ENCODE measurements around the gene RHBDL2. TPM values are rescaled to one million over a fixed set of nuclear protein-coding genes. Genes with fewer than 3 reads are reported as not detected.

The RHBDL2 gene
- total and polyA plus RNA-seq, 2 of the 13 experiments (the other 11 are each of a cell fraction or from before 2014, with no cell fraction given) = 3.3 to 5.4 TPM

DNA sequence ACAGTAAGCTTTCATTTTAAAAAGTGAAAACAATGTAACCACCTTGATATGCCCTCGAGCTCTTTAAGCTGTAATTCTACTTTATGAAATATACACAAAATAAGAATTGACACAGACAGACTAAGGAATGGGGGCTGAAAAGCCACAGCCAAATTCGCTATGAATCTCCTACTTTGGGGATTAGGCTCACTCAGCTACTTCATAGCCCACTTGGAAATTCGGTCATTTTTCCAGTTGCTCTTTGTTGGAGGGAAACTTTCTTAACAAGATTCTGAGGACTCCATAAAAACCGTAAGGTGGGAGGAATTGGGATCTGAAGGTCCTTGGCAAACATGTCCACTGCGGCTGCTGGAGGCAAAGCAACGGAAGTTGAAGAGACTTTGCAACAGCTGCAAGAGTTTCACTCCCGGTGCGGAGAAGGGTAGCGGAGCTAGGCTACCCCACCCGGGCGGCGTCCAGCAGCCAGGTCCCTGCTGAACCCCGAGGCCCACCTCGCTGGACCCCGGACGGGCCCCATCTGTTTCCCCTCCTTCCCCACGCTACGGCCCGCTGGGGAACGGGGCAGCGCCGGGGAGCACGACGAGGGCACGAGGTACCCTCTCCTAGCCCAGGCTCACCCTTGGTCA, 69.1 kb downstream of the RHBDL2 start (continued):
- TF ChIP-seq, protein P1, sequence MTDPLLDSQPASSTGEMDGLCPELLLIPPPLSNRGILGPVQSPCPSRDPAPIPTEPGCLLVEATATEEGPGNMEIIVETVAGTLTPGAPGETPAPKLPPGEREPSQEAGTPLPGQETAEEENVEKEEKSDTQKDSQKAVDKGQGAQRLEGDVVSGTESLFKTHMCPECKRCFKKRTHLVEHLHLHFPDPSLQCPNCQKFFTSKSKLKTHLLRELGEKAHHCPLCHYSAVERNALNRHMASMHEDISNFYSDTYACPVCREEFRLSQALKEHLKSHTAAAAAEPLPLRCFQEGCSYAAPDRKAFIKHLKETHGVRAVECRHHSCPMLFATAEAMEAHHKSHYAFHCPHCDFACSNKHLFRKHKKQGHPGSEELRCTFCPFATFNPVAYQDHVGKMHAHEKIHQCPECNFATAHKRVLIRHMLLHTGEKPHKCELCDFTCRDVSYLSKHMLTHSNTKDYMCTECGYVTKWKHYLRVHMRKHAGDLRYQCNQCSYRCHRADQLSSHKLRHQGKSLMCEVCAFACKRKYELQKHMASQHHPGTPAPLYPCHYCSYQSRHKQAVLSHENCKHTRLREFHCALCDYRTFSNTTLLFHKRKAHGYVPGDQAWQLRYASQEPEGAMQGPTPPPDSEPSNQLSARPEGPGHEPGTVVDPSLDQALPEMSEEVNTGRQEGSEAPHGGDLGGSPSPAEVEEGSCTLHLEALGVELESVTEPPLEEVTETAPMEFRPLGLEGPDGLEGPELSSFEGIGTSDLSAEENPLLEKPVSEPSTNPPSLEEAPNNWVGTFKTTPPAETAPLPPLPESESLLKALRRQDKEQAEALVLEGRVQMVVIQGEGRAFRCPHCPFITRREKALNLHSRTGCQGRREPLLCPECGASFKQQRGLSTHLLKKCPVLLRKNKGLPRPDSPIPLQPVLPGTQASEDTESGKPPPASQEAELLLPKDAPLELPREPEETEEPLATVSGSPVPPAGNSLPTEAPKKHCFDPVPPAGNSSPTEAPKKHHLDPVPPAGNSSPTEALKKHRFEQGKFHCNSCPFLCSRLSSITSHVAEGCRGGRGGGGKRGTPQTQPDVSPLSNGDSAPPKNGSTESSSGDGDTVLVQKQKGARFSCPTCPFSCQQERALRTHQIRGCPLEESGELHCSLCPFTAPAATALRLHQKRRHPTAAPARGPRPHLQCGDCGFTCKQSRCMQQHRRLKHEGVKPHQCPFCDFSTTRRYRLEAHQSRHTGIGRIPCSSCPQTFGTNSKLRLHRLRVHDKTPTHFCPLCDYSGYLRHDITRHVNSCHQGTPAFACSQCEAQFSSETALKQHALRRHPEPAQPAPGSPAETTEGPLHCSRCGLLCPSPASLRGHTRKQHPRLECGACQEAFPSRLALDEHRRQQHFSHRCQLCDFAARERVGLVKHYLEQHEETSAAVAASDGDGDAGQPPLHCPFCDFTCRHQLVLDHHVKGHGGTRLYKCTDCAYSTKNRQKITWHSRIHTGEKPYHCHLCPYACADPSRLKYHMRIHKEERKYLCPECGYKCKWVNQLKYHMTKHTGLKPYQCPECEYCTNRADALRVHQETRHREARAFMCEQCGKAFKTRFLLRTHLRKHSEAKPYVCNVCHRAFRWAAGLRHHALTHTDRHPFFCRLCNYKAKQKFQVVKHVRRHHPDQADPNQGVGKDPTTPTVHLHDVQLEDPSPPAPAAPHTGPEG (CRISPR knock-in tag; IDR thresholded peaks at IDR 0.05) = peak; percentile 38; the same call in 1 of the 2 replicates
- TF ChIP-seq ZNF225 (CRISPR knock-in tag; IDR thresholded peaks at IDR 0.05) = peak; percentile 47; the same call in 1 of the 2 replicates
- TF ChIP-seq PHF21A (CRISPR knock-in tag; IDR thresholded peaks at IDR 0.05) = no peak
- TF ChIP-seq KLF13 (CRISPR knock-in tag; IDR thresholded peaks at IDR 0.05) = no peak
- TF ChIP-seq SRY (CRISPR knock-in tag; IDR thresholded peaks at IDR 0.05) = 0 out of 2 replicates have a peak, but pooled peaks have one; percentile 16
- 0 out of 2 replicates have a peak, but pooled peaks have one; percentile 6 for TF ChIP-seq ZNF317 (CRISPR knock-in tag; IDR thresholded peaks at IDR 0.05)
- TF ChIP-seq, protein P2, sequence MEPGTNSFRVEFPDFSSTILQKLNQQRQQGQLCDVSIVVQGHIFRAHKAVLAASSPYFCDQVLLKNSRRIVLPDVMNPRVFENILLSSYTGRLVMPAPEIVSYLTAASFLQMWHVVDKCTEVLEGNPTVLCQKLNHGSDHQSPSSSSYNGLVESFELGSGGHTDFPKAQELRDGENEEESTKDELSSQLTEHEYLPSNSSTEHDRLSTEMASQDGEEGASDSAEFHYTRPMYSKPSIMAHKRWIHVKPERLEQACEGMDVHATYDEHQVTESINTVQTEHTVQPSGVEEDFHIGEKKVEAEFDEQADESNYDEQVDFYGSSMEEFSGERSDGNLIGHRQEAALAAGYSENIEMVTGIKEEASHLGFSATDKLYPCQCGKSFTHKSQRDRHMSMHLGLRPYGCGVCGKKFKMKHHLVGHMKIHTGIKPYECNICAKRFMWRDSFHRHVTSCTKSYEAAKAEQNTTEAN (CRISPR knock-in tag; conservative IDR thresholded peaks at IDR 0.05) = 0 out of 2 replicates have a peak, but pooled peaks have one; percentile 31
- TF ChIP-seq ZNF776 (CRISPR knock-in tag; IDR thresholded peaks at IDR 0.05) = peak; percentile 32; the same call in 1 of the 2 replicates
- TF ChIP-seq NCOA2 (CRISPR knock-in tag; IDR thresholded peaks at IDR 0.05) = no peak
- no peak for TF ChIP-seq ZNF232 (CRISPR knock-in tag; IDR thresholded peaks at IDR 0.05; ENCODE audit: borderline replicate concordance)
- TF ChIP-seq, protein P3, sequence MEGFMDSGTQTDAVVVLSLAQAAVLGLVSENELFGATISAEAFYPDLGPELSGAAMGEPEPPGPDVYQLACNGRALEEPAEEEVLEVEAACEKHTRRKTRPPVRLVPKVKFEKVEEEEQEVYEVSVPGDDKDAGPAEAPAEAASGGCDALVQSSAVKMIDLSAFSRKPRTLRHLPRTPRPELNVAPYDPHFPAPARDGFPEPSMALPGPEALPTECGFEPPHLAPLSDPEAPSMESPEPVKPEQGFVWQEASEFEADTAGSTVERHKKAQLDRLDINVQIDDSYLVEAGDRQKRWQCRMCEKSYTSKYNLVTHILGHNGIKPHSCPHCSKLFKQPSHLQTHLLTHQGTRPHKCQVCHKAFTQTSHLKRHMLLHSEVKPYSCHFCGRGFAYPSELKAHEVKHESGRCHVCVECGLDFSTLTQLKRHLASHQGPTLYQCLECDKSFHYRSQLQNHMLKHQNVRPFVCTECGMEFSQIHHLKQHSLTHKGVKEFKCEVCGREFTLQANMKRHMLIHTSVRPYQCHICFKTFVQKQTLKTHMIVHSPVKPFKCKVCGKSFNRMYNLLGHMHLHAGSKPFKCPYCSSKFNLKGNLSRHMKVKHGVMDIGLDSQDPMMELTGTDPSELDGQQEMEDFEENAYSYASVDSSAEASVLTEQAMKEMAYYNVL (CRISPR knock-in tag; IDR thresholded peaks at IDR 0.05; ENCODE audit: borderline replicate concordance) = 0 out of 2 replicates have a peak, but pooled peaks have one; percentile 45
- TF ChIP-seq DR1 (CRISPR knock-in tag; IDR thresholded peaks at IDR 0.05) = no peak
- TF ChIP-seq NFE2L1 (CRISPR knock-in tag; IDR thresholded peaks at IDR 0.05; ENCODE audit: borderline replicate concordance) = 0 out of 2 replicates have a peak, but pooled peaks have one; percentile 46
- no peak for TF ChIP-seq ZNF558 (CRISPR knock-in tag; IDR thresholded peaks at IDR 0.05; ENCODE audit: borderline replicate concordance)
- 0 out of 2 replicates have a peak, but pooled peaks have one; percentile 17 for TF ChIP-seq SMYD3 (CRISPR knock-in tag; IDR thresholded peaks at IDR 0.05)
- TF ChIP-seq, protein P4, sequence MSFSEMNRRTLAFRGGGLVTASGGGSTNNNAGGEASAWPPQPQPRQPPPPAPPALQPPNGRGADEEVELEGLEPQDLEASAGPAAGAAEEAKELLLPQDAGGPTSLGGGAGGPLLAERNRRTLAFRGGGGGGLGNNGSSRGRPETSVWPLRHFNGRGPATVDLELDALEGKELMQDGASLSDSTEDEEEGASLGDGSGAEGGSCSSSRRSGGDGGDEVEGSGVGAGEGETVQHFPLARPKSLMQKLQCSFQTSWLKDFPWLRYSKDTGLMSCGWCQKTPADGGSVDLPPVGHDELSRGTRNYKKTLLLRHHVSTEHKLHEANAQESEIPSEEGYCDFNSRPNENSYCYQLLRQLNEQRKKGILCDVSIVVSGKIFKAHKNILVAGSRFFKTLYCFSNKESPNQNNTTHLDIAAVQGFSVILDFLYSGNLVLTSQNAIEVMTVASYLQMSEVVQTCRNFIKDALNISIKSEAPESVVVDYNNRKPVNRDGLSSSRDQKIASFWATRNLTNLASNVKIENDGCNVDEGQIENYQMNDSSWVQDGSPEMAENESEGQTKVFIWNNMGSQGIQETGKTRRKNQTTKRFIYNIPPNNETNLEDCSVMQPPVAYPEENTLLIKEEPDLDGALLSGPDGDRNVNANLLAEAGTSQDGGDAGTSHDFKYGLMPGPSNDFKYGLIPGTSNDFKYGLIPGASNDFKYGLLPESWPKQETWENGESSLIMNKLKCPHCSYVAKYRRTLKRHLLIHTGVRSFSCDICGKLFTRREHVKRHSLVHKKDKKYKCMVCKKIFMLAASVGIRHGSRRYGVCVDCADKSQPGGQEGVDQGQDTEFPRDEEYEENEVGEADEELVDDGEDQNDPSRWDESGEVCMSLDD (CRISPR knock-in tag; IDR thresholded peaks at IDR 0.05; ENCODE audit: borderline replicate concordance) = 0 out of 2 replicates have a peak, but pooled peaks have one; percentile 31
